SK-N-SH treated with all-trans-retinoic acid at 6 μM for 48 hours (cell line): ENCODE results near the gene CCDC188.

ENCODE experiments used
- ATAC-seq: fragments of 200-7000 bp; cut with Tn5 transposase; 3 replicates; pipeline ENCODE4 v1.9.1; 2020; ENCODE audit warnings: mild to moderate bottlenecking, moderate library complexity
- BACH2 ChIP-seq: fragments of 250-450 bp; sonication (Bioruptor Pico); IDR thresholded peaks from 2 replicates; pipeline ENCODE4 v1.9.0; 2021; ENCODE audit warnings: mild to moderate bottlenecking, borderline replicate concordance
- GLIS3 ChIP-seq: fragments of 250-450 bp; sonication (Bioruptor Pico); IDR thresholded peaks from 2 replicates; pipeline ENCODE4 v1.5.0; 2020; ENCODE audit warnings: mild to moderate bottlenecking, moderate library complexity
- ISL1 ChIP-seq: fragments of 250-450 bp; sonication (Bioruptor Pico); IDR thresholded peaks from 2 replicates; pipeline ENCODE4 v2.1.2; 2022; ENCODE audit warnings: mild to moderate bottlenecking, moderate library complexity
- RARB ChIP-seq: fragments of 250-450 bp; sonication (Bioruptor Pico); IDR thresholded peaks from 2 replicates; pipeline ENCODE4 v1.8.0; 2021; ENCODE audit warnings: mild to moderate bottlenecking, moderate library complexity
- SNAI2 ChIP-seq: fragments of 250-450 bp; sonication (Bioruptor Pico); IDR thresholded peaks from 2 replicates; pipeline ENCODE4 v1.5.0; 2020; ENCODE audit warnings: mild to moderate bottlenecking, moderate library complexity
- TCF4 ChIP-seq: fragments of 250-450 bp; sonication (Bioruptor Pico); IDR thresholded peaks from 2 replicates; pipeline ENCODE4 v1.8.0; 2021; ENCODE audit warnings: mild to moderate bottlenecking, moderate library complexity, borderline replicate concordance
- TOX ChIP-seq: fragments of 250-450 bp; sonication (Bioruptor Pico); IDR thresholded peaks from 2 replicates; pipeline ENCODE4 v1.8.0; 2021; ENCODE audit warnings: mild to moderate bottlenecking, moderate library complexity, borderline replicate concordance
- ZC3H10 ChIP-seq: fragments of 250-450 bp; sonication (Bioruptor Pico); IDR thresholded peaks from 2 replicates; pipeline ENCODE4 v1.5.1; 2021; ENCODE audit warnings: mild to moderate bottlenecking, moderate library complexity
- ZFP3 ChIP-seq: fragments of 250-450 bp; sonication (Bioruptor Pico); IDR thresholded peaks from 2 replicates; pipeline ENCODE4 v1.5.0; 2020; ENCODE audit warnings: mild to moderate bottlenecking, moderate library complexity
- ZFP30 ChIP-seq: fragments of 450-650 bp; formaldehyde crosslinking; IDR thresholded peaks from 2 replicates; pipeline ENCODE4 v1.5.0; 2022; ENCODE audit warnings: mild to moderate bottlenecking, moderate library complexity
- ZNF565 ChIP-seq: fragments of 450-650 bp; formaldehyde crosslinking; conservative IDR thresholded peaks from 2 replicates; pipeline ENCODE4 v1.5.0; 2020; ENCODE audit warnings: low read depth, mild to moderate bottlenecking, moderate library complexity
- ZNF8 ChIP-seq: fragments of 450-650 bp; formaldehyde crosslinking; IDR thresholded peaks from 2 replicates; pipeline ENCODE4 v1.5.0; 2020; ENCODE audit warnings: mild to moderate bottlenecking, moderate library complexity
- TF ChIP-seq, protein P1 (sequence below): fragments of 250-450 bp; sonication (Bioruptor Pico); IDR thresholded peaks from 2 replicates; pipeline ENCODE4 v1.8.0; 2020; ENCODE audit warnings: mild to moderate bottlenecking, moderate library complexity, borderline replicate concordance
- TF ChIP-seq, protein P2 (sequence below): fragments of 250-450 bp; sonication (Bioruptor Pico); IDR thresholded peaks from 2 replicates; pipeline ENCODE4 v1.5.1; 2021; ENCODE audit warnings: mild to moderate bottlenecking, moderate library complexity
- TF ChIP-seq, protein P3 (sequence below): fragments of 250-450 bp; sonication (Bioruptor Pico); IDR thresholded peaks from 2 replicates; pipeline ENCODE4 v1.5.1; 2020; ENCODE audit warnings: low read depth, mild to moderate bottlenecking, moderate library complexity
- TF ChIP-seq, protein P4 (sequence below): fragments of 250-450 bp; sonication (Bioruptor Pico); IDR thresholded peaks from 2 replicates; pipeline ENCODE4 v1.8.0; 2021; ENCODE audit warnings: low read depth, mild to moderate bottlenecking, moderate library complexity, borderline replicate concordance
- TF ChIP-seq, protein P5 (sequence below): fragments of 250-450 bp; sonication (Bioruptor Pico); IDR thresholded peaks from 2 replicates; pipeline ENCODE4 v1.5.0; 2020; ENCODE audit warnings: mild to moderate bottlenecking, moderate library complexity

CCDC188 gene

DNA sequence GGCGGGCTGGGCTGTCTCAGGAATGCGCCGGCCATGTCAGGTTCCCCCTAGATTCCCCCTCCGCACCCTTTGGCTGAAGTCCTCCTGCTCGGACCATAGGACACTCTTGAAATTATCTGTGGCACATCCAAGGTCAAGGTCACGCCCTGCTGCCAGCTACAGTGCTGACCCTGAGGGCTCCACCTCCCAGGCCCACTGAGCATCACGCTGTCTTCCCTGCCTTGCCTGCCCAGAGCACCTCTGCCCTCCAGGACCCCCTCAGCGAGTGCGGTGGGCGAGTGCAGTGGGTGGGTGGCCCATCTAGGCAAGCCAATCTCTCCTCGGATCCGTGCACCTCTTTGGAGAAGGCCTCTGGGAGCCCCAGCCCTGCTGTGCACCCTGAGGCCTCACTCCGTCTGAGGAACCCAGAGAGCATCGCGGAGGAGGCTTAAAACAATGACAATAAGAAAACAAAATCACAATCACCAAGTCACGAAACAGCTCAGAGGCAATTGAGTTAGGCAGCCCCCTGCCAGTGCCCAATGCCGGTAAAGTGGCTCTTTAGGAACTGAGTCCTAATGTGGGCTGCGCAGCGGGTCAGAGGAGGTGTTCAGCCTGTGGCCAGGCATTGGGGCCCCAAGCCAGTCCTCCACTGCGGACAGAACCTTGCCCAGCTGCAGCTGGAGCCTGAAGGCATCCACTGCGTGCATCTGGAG, 26.5 kb upstream of the CCDC188 start:
- TF ChIP-seq RARB (CRISPR knock-in tag) (no peak), TOX (CRISPR knock-in tag) (no peak), BACH2 (CRISPR knock-in tag) (no peak), ISL1 (CRISPR knock-in tag) (no peak), SNAI2 (no peak), ZNF565 (no peak), ZFP3 (no peak), GLIS3 (CRISPR knock-in tag) (no peak), ZFP30 (no peak), TCF4 (CRISPR knock-in tag) (no peak)
- TF ChIP-seq, protein P1, sequence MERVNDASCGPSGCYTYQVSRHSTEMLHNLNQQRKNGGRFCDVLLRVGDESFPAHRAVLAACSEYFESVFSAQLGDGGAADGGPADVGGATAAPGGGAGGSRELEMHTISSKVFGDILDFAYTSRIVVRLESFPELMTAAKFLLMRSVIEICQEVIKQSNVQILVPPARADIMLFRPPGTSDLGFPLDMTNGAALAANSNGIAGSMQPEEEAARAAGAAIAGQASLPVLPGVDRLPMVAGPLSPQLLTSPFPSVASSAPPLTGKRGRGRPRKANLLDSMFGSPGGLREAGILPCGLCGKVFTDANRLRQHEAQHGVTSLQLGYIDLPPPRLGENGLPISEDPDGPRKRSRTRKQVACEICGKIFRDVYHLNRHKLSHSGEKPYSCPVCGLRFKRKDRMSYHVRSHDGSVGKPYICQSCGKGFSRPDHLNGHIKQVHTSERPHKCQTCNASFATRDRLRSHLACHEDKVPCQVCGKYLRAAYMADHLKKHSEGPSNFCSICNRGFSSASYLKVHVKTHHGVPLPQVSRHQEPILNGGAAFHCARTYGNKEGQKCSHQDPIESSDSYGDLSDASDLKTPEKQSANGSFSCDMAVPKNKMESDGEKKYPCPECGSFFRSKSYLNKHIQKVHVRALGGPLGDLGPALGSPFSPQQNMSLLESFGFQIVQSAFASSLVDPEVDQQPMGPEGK = no peak
- TF ChIP-seq, protein P2, sequence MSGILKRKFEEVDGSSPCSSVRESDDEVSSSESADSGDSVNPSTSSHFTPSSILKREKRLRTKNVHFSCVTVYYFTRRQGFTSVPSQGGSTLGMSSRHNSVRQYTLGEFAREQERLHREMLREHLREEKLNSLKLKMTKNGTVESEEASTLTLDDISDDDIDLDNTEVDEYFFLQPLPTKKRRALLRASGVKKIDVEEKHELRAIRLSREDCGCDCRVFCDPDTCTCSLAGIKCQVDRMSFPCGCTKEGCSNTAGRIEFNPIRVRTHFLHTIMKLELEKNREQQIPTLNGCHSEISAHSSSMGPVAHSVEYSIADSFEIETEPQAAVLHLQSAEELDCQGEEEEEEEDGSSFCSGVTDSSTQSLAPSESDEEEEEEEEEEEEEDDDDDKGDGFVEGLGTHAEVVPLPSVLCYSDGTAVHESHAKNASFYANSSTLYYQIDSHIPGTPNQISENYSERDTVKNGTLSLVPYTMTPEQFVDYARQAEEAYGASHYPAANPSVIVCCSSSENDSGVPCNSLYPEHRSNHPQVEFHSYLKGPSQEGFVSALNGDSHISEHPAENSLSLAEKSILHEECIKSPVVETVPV (CRISPR knock-in tag) = no peak
- TF ChIP-seq, protein P3, sequence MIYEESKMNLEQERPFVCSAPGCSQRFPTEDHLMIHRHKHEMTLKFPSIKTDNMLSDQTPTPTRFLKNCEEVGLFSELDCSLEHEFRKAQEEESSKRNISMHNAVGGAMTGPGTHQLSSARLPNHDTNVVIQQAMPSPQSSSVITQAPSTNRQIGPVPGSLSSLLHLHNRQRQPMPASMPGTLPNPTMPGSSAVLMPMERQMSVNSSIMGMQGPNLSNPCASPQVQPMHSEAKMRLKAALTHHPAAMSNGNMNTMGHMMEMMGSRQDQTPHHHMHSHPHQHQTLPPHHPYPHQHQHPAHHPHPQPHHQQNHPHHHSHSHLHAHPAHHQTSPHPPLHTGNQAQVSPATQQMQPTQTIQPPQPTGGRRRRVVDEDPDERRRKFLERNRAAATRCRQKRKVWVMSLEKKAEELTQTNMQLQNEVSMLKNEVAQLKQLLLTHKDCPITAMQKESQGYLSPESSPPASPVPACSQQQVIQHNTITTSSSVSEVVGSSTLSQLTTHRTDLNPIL (CRISPR knock-in tag) = no peak
- TF ChIP-seq, protein P4, sequence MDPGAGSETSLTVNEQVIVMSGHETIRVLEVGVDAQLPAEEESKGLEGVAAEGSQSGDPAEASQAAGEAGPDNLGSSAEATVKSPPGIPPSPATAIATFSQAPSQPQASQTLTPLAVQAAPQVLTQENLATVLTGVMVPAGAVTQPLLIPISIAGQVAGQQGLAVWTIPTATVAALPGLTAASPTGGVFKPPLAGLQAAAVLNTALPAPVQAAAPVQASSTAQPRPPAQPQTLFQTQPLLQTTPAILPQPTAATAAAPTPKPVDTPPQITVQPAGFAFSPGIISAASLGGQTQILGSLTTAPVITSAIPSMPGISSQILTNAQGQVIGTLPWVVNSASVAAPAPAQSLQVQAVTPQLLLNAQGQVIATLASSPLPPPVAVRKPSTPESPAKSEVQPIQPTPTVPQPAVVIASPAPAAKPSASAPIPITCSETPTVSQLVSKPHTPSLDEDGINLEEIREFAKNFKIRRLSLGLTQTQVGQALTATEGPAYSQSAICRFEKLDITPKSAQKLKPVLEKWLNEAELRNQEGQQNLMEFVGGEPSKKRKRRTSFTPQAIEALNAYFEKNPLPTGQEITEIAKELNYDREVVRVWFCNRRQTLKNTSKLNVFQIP (CRISPR knock-in tag) = no peak
- TF ChIP-seq, protein P5, sequence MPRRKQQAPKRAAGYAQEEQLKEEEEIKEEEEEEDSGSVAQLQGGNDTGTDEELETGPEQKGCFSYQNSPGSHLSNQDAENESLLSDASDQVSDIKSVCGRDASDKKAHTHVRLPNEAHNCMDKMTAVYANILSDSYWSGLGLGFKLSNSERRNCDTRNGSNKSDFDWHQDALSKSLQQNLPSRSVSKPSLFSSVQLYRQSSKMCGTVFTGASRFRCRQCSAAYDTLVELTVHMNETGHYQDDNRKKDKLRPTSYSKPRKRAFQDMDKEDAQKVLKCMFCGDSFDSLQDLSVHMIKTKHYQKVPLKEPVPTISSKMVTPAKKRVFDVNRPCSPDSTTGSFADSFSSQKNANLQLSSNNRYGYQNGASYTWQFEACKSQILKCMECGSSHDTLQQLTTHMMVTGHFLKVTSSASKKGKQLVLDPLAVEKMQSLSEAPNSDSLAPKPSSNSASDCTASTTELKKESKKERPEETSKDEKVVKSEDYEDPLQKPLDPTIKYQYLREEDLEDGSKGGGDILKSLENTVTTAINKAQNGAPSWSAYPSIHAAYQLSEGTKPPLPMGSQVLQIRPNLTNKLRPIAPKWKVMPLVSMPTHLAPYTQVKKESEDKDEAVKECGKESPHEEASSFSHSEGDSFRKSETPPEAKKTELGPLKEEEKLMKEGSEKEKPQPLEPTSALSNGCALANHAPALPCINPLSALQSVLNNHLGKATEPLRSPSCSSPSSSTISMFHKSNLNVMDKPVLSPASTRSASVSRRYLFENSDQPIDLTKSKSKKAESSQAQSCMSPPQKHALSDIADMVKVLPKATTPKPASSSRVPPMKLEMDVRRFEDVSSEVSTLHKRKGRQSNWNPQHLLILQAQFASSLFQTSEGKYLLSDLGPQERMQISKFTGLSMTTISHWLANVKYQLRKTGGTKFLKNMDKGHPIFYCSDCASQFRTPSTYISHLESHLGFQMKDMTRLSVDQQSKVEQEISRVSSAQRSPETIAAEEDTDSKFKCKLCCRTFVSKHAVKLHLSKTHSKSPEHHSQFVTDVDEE (CRISPR knock-in tag) = no peak
- TF ChIP-seq, all 23 proteins: peak for 0

DNA sequence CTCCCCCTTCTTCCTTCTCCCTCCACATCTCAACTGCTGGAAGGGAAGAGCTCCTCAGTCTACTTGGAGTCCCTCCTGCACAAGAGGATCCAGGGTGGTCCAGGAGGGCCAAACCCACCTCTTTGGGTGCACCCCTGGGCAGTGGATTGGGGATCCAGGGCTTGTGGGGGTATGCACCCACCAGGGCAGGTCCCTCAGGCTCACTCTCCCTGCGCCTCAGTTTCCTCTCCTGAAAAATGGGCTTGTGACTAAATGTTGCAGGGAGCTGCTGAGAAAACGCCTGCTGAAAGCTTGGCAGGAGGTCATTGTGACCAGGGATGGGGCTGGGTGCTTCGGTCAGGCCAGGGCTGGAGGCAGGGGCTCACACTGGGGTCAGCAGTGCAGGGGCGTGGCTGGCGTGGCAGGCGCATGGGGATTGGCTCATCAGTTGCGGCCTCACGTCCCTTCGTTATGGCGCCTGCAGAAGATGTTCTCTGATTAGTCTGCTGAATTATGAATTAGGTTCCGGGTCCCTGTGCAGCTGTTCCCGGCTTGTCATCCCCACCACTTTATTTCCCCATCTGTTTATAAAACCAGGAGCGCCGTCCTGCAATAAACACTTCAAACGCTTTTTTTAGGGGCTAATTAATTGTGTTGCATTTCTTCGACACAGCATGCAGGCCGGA, 25.7 kb upstream of the CCDC188 start:
- ATAC-seq = no peak
- no peak for TF ChIP-seq ZC3H10 (CRISPR knock-in tag)
- no peak for TF ChIP-seq BACH2 (CRISPR knock-in tag)
- no peak for TF ChIP-seq TOX (CRISPR knock-in tag)
- TF ChIP-seq ZNF8 = no peak
- TF ChIP-seq ZFP3 = no peak
- TF ChIP-seq RARB (CRISPR knock-in tag) = no peak
- TF ChIP-seq, protein P1 = no peak
- TF ChIP-seq, protein P3 (CRISPR knock-in tag) = no peak

More for the DNA sequence above, 26.5 kb upstream of the CCDC188 start:
- no peak for ATAC-seq
